T-helper 2 cell treated with Interferon-gamma antibody and Interleukin-4, amounts not matched to agents 5 μg/mL and 100 μg/mL, for 36 hours (primary cell): ENCODE results near the gene SORD.
"Not testable (repeated sequence)": the region's sequence is repeated elsewhere in the genome, so short reads cannot be mapped to it uniquely, and the experiment has no call there.

Source experiments
- DNase-seq: peaks from one replicate; pipeline ENCODE4 v3.0.0; 2021; ENCODE audit warnings: low spot score
- H3K27ac Mint-ChIP-seq: one replicate; pipeline ENCODE4 v1.8.0; 2021; ENCODE audit warnings: mild to moderate bottlenecking, mixed read lengths
- H3K27me3 Mint-ChIP-seq: one replicate; pipeline ENCODE4 v1.8.0; 2021; ENCODE audit warnings: low read depth, mixed read lengths
- H3K36me3 Mint-ChIP-seq: one replicate; pipeline ENCODE4 v1.8.0; 2021; ENCODE audit warnings: low read depth, mixed read lengths
- H3K4me1 Mint-ChIP-seq: one replicate; pipeline ENCODE4 v1.8.0; 2021; ENCODE audit warnings: low read depth, mixed read lengths
- H3K4me3 Mint-ChIP-seq: one replicate; pipeline ENCODE4 v1.8.0; 2022; ENCODE audit warnings: mild to moderate bottlenecking, moderate library complexity, mixed read lengths
- H3K9me3 Mint-ChIP-seq: one replicate; pipeline ENCODE4 v1.8.0; 2021; ENCODE audit warnings: mixed read lengths

SORD gene

DNA sequence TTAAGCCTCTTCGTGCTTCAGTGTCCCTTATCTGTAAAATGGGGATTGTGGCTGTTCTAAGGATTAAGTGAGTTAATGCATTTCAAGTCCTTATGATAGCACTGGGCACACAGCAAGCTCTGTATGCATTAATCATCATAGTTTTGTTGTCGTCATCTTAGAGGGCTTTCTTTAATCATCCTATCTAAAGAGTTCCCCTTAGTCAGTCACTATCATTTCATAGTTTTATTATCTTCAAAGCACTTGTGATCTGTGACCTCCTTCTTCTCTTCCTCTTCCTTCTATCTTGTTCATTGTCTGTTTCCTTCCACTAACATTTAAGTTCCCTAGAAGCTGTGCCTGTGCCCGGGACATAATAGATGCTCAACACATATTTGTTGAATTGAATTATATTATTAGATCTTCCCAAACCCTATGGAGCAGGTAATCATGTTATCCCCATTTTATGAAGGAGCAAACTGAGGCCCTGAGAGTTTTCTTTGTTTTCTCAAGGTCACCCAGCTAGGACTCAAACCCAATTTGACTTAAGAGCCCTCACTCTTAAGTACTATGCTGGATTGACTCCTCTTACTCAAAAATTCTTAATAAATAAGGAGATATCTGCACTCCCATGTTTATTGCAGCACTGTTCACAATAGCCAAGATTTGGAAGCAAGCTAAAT, 66.8 kb downstream of the SORD start:
- H3K27me3 Mint-ChIP-seq: peaks cover 21% of the 10 kb centered on the region
- H3K27ac Mint-ChIP-seq: no peak overlapping the region
- H3K4me1 Mint-ChIP-seq: no peaks in the 10 kb centered on the region
- H3K4me3 Mint-ChIP-seq: no peak overlapping the region
- no peaks in the 10 kb centered on the region for H3K9me3 Mint-ChIP-seq
- no peaks in the 10 kb centered on the region for H3K36me3 Mint-ChIP-seq
- no peak for DNase-seq

DNA sequence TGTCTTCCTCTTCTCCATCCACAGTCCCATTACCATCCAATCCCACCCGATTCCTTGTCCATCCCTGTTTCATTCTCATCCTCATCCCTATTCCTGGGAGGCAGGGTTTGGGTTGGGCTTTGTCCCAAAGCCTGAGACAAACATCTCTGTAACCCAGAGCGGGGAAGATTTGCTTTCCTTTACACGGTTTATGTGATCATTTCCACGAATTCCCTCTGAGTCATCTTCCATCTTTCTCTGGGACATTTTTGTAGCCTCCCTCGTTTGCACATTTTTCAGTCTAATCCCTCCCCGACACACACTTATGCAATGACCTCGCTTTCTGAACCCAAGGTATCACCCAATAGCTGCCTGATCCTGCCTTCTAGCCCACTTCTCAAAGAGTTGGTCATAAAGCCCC, 68.2 kb downstream of the SORD start:
- no peak overlapping the region for H3K4me3 Mint-ChIP-seq
- H3K9me3 Mint-ChIP-seq: no peaks in the 10 kb centered on the region
- H3K27me3 Mint-ChIP-seq: peaks cover 17% of the 10 kb centered on the region
- no peak overlapping the region for H3K27ac Mint-ChIP-seq
- H3K4me1 Mint-ChIP-seq: no peaks in the 10 kb centered on the region
- H3K36me3 Mint-ChIP-seq: no peaks in the 10 kb centered on the region
- DNase-seq: no peak

DNA sequence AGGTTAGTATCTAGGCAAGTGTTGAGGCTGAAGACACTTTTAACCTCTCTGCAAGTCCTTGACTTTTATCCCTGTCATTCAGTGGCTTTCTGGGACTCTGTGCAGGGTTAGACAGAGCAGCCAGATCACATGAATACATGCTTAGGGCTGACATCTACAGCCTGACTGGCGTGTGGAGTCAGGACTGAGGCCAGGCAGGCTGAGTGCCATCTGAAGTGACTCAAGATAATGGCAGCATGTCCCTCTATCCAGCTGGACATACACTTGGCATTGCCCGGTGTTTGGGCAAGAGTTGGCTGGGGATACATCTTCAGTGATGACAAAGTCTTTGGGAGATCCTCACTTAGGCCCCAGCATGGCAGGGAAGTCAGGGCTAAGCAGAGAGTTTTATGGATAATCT, 68.6 kb downstream of the SORD start:
- DNase-seq: no peak
- no peak overlapping the region for H3K27ac Mint-ChIP-seq
- H3K4me3 Mint-ChIP-seq: no peak overlapping the region
- H3K4me1 Mint-ChIP-seq: no peaks in the 10 kb centered on the region
- peaks cover 17% of the 10 kb centered on the region for H3K27me3 Mint-ChIP-seq
- no peaks in the 10 kb centered on the region for H3K9me3 Mint-ChIP-seq
- no peaks in the 10 kb centered on the region for H3K36me3 Mint-ChIP-seq

DNA sequence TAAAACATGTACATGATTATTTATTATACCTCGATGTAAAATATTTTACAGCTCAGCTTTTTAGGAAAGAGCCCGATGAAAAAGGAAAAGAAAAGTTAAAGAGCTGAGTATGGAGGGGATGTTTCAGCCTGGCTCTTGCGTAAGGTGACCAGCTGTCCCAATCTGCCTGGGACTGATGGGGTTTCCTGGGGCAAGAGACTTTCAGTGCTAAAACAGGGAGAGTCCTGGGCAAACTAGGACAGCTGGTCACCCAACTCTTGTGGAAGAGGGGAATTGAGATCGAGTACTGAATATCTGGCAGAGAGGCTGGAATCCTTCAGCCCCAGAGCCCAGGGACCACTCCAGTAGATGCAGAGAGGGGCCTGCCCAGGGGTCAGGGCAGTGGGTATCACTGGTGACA, 70.0 kb downstream of the SORD start:
- Mint-ChIP-seq H3K4me1 (no peaks in the 10 kb centered on the region), H3K4me3 (no peak overlapping the region), H3K9me3 (no peaks in the 10 kb centered on the region), H3K36me3 (no peaks in the 10 kb centered on the region), H3K27ac (no peak overlapping the region), H3K27me3 (peaks cover 14% of the 10 kb centered on the region)
- no peak for DNase-seq

DNA sequence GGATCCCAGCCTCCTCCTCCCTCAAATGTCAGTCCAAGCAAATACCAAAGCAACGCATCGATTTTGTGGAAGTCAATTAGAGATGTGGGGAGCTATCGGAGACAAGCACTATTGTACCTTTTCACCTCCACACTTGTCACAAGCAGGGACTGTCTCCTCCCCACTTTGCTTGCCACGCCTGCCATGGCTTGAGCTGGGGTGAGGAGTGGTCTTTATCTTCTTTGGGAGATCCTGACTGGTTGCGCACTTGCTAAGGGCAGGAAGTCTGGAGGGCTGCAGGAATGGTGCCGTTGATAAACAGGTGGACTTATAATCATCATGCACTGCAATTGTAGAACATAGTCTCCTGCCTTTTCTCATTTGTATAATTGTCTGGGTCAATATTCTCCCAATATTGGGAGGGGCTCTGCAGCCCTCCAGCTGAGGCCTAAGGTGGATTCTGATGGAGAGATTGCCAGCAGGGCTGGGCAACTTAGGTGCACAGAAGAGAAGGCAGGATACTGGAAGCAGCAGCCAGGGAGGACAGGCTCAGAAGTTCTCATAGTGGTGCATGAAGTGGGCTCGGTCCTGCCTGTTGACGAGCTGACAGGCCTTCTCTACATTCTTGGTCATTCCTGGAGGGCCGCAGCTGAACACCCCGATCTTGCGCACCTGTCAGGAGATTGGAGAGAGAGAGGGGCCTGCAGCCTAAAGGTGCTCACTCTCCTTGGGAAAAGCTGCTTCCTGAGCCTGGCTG, 70.8 kb downstream of the SORD start:
- Mint-ChIP-seq H3K27me3 (peaks cover 14% of the 10 kb centered on the region), H3K27ac (no peak overlapping the region), H3K36me3 (no peaks in the 10 kb centered on the region), H3K4me3 (no peak overlapping the region), H3K9me3 (no peaks in the 10 kb centered on the region), H3K4me1 (no peaks in the 10 kb centered on the region)
- DNase-seq: no peak

DNA sequence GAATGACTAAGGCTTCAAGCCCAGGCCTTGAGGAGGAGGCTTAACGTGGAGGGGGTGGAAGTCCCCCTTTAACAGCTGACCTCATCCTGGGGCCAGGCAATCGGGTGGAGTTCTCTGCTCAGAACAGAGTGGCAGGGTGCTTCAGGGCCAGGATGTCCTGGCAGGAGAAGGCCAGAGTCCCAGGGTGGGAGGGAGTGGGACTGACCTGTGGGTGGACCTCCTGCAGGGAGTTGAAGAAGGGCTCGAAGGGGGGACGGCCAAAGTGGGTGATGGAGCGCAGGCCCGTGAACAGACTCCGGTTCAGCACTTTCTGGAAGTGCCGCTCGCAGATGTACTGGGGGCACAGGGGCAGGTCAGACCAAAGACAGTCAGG, 71.3 kb downstream of the SORD start:
- no peak for DNase-seq
- Mint-ChIP-seq H3K27me3 (peaks cover 12% of the 10 kb centered on the region), H3K9me3 (no peaks in the 10 kb centered on the region), H3K27ac (no peak overlapping the region), H3K4me3 (no peak overlapping the region), H3K36me3 (no peaks in the 10 kb centered on the region), H3K4me1 (no peaks in the 10 kb centered on the region)

DNA sequence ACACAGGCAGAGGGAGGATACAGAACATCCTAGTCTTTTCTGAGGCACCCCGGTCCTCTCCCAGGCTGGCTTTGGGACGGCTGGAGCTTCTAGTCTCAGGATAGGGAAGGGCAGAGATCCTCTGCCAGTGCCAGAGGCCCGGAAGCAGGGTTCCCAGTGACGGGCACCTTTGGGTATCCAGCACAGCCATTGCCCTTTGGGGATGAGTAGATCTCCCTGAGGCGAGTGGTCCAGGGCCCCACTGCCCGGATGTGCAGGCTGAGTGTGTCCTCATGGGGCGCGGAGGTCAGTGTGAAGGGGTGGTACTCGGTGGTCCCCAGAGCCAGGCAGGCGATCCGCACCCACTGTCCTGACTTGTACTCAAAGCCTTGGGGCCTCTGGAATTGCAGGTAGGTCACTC, 72.7 kb downstream of the SORD start:
- DNase-seq: no peak
- Mint-ChIP-seq H3K27me3 (peaks cover 8% of the 10 kb centered on the region), H3K27ac (no peak overlapping the region), H3K9me3 (no peaks in the 10 kb centered on the region), H3K4me1 (no peaks in the 10 kb centered on the region), H3K36me3 (no peaks in the 10 kb centered on the region), H3K4me3 (no peak overlapping the region)

DNA sequence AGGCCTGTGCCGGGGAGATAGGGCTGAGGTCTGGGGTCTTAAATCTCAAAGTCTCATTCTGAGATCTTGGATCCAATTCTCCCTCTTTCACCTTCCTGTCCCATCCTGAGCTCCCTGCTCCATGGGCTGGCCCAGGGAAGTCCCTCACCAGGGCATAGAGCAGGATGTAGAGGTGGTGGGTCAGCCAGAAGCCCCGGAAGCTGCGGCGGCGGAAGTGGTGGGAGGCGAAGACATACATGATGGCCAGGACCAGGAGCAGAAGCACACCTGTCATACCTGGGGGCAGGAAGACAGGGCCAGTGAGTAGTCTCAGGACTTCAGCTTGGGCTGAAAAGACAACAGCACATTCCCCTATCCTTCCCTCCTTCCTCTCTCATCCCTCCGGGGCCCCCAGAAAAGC, 74.5 kb downstream of the SORD start:
- no peaks in the 10 kb centered on the region for H3K4me1 Mint-ChIP-seq
- no peak for DNase-seq
- no peaks in the 10 kb centered on the region for H3K36me3 Mint-ChIP-seq
- H3K9me3 Mint-ChIP-seq: no peaks in the 10 kb centered on the region
- H3K27me3 Mint-ChIP-seq: no peaks in the 10 kb centered on the region
- no peak overlapping the region for H3K27ac Mint-ChIP-seq
- no peak overlapping the region for H3K4me3 Mint-ChIP-seq

DNA sequence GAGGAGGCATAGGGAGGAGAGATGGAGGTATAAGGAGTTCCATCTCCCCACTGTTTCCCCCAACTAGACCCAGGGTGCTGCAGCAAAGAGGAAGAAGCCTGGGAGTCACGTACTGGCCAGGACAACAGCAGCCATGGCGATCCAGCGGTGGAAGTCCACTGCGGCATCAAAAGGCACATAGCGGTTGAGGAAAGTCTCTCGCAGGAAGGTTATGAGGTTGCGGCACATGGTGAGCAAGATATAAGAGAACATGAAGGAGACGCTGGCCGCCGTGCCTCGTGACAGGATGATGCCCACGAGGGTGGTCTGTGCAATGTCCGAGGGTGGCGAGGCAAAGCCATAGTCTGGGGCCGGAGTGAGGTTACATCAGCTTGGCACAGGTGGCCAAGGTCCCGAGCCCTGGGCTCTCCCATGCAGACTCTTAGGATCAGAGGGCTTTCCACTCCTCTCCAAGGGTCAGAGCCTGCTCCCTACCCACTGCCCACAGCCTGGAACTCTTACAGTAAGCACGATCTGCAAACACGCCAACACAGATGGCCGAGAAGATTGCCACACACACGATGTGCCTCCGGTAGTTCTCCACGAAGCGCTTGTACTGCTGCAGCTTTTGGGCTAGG, 76.7 kb downstream of the SORD start:
- H3K27ac Mint-ChIP-seq: no peak overlapping the region
- H3K9me3 Mint-ChIP-seq: no peaks in the 10 kb centered on the region
- H3K4me3 Mint-ChIP-seq: no peak overlapping the region
- H3K4me1 Mint-ChIP-seq: no peaks in the 10 kb centered on the region
- no peaks in the 10 kb centered on the region for H3K36me3 Mint-ChIP-seq
- no peak for DNase-seq
- no peaks in the 10 kb centered on the region for H3K27me3 Mint-ChIP-seq

DNA sequence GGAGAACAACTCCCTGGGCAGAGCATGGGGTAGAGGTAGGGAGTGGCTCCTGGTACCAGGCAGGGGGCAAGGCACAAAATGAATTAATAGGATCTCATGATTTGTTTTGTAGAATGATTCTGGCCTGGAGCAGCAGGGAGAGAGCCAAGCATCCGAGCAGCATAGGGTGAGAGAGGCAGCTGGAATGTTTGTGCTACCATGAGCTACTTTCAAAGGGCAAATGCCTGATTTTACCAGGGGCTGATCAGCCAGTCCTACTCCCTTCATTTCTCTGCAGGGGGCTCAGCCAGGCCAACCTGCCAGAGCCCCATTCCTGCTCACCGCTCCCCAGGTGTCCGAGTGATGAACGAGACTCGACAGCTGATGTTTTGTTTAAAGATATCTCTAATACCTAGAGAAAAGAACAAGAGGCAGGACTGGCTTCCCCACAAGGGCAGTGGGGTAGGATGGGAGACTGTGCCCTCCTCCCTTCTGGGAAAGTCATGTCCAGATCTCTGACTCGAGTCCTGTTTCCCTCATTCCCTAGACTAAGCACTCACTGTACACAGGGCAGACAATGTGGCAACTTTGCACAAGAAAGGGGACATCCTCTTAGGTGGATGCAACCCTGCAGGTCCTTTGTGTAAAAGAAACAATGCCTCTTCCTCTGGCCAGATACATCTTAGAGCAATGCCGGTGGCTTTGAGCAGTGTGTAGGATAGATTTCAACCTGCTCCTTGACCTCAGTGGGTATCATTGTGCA, 78.1 kb downstream of the SORD start:
- Mint-ChIP-seq H3K27me3 (peaks cover 5% of the 10 kb centered on the region), H3K27ac (no peak overlapping the region), H3K4me1 (no peaks in the 10 kb centered on the region), H3K36me3 (no peaks in the 10 kb centered on the region), H3K4me3 (no peak overlapping the region), H3K9me3 (no peaks in the 10 kb centered on the region)
- DNase-seq: no peak

DNA sequence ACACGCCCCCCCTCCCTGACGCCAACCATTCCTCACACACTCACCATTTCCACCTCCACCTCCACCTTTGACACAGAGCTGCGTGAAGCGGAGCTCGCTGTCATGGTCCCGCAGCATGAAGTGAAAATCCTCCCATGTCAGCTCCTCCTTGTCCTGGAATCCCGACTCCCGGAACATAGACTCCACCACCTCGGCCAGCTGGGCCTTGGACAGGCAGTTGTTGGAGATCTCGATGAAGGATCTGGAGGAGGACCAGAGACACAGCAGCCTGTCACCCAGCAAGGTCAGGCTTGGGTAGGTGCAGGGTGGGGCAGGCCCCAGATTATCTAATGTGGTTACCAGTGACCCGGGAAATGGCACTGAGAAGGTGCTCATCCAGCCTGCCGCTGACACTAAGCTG, 78.8 kb downstream of the SORD start:
- Mint-ChIP-seq H3K36me3 (no peaks in the 10 kb centered on the region), H3K4me3 (no peak overlapping the region), H3K27me3 (peaks cover 5% of the 10 kb centered on the region)

DNA sequence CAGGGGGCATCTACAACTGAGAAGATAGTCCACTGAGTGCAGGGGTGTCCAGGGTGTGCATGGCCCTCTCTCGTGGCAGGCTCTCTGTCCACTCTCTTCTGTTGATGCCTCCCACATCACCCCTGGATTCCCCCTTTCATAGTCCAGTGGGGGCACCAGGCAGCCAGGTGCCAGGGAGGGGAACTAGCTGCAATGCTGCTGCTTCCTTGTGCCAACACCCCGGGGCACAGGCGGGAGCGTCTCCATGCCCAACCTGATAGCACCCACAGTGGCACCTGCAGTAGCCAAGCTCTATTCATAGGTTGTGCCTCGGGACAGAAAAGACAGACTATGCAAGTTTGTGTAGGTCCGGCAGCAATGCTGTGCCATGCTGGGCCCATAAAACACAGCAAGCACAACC, 79.2 kb downstream of the SORD start:
- no peaks in the 10 kb centered on the region for H3K9me3 Mint-ChIP-seq
- H3K27ac Mint-ChIP-seq: no peak overlapping the region
- H3K4me3 Mint-ChIP-seq: no peak overlapping the region
- no peak for DNase-seq
- H3K36me3 Mint-ChIP-seq: no peaks in the 10 kb centered on the region
- peaks cover 5% of the 10 kb centered on the region for H3K27me3 Mint-ChIP-seq
- no peaks in the 10 kb centered on the region for H3K4me1 Mint-ChIP-seq

More for the DNA sequence above, 78.8 kb downstream of the SORD start:
- H3K27ac Mint-ChIP-seq: no peak overlapping the region
- H3K9me3 Mint-ChIP-seq: no peaks in the 10 kb centered on the region
- no peak for DNase-seq
- no peaks in the 10 kb centered on the region for H3K4me1 Mint-ChIP-seq

DNA sequence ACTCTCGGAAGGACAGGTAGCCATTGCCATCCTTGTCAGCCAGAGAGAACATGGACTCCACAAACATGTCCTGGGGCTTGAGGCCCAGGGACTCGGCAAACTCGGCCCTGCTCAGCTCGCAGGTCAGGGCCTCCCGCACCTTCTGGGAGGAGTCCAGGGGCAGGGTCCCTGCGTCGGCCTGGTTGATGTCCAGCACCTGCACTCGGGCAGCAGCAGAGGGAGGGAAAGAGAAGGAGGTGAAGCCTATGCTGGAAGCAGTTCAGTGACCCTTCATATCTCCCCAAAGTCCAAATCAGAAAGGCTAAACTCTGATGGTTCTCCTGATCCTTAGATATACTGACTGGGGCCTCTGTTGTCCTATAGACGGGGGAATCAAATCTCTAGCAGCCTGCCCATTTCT, 81.2 kb downstream of the SORD start:
- H3K4me1 Mint-ChIP-seq, H3K27ac Mint-ChIP-seq, DNase-seq, H3K9me3 Mint-ChIP-seq, H3K36me3 Mint-ChIP-seq, H3K27me3 Mint-ChIP-seq, H3K4me3 Mint-ChIP-seq: not testable (repeated sequence)

DNA sequence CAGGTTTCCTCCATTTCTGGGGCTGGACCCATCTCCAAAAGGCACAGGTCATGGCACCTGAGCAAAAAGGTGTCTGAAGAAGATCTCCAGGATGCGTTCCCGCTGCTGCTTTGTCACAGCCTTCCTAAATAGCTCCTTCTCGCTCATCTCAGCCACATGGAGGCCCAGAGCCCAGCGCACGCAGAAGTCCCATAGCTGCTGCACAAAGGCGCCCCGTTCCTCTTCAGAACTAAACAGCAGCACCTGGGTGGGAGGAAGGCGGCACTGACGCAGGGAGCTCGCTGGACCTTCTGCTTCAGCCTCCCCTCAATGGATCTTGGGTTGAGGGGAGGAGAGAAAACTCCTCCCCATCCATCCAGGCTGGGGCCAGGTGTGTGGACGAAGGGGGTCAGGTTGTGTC, 82.6 kb downstream of the SORD start:
- Mint-ChIP-seq H3K9me3 (no peaks in the 10 kb centered on the region), H3K4me1 (no peaks in the 10 kb centered on the region), H3K36me3 (no peaks in the 10 kb centered on the region), H3K4me3 (no peak overlapping the region), H3K27ac (no peak overlapping the region), H3K27me3 (peaks cover 22% of the 10 kb centered on the region)
- no peak for DNase-seq
